SK-N-MC (cell line): ENCODE data around the gene BMS1.
"Not testable (repeated sequence)": the region's sequence is repeated elsewhere in the genome, so short reads cannot be mapped to it uniquely, and the experiment has no call there.

Source experiments
- DNase-seq: peaks from one replicate; pipeline ENCODE4 v3.0.0-alpha.2; 2011; ENCODE audit warnings: low read depth, low spot score
- H3K27ac ChIP-seq: fragments of 200-600 bp; sonication (generic); 2 replicates; pipeline ENCODE4 v1.5.1; 2016; ENCODE audit warnings: mixed run types
- H3K36me3 ChIP-seq: fragments of 200-600 bp; sonication (generic); 2 replicates; pipeline ENCODE4 v1.6.1; 2017; ENCODE audit warnings: antibody characterized with exemption, low read length, mixed read lengths; ENCODE audit not compliant: insufficient read depth
- H3K4me3 ChIP-seq: fragments of 200-600 bp; sonication (generic); 2 replicates; pipeline ENCODE4 v1.5.1; 2016
- H3K9ac ChIP-seq: fragments of 200-600 bp; sonication (generic); 2 replicates; pipeline ENCODE4 v1.8.0; 2017; ENCODE audit warnings: mixed run types, mixed read lengths; ENCODE audit not compliant: insufficient read length
- H3K9me3 ChIP-seq: fragments of 200-600 bp; sonication (generic); 2 replicates; pipeline ENCODE4 v1.6.1; 2017; ENCODE audit warnings: low read depth, mild to moderate bottlenecking, antibody characterized with exemption, low read length, moderate library complexity, mixed read lengths
- EZH2 ChIP-seq: fragments of 200-600 bp; sonication (generic); IDR thresholded peaks from one replicate; pipeline ENCODE4 v1.6.1; 2017; ENCODE audit warnings: antibody characterized with exemption
- FOXP2 ChIP-seq: optimal IDR thresholded peaks from 2 replicates; pipeline ENCODE3; 2011; ENCODE audit warnings: mild to moderate bottlenecking, moderate library complexity; ENCODE audit not compliant: insufficient read depth; ENCODE audit errors: extremely low read length, control extremely low read depth
- POLR2AphosphoS5 ChIP-seq: IDR thresholded peaks from 2 replicates; pipeline ENCODE4 v1.6.1; 2012; ENCODE audit warnings: mild to moderate bottlenecking, low read depth, low read length, borderline replicate concordance

BMS1 gene

DNA sequence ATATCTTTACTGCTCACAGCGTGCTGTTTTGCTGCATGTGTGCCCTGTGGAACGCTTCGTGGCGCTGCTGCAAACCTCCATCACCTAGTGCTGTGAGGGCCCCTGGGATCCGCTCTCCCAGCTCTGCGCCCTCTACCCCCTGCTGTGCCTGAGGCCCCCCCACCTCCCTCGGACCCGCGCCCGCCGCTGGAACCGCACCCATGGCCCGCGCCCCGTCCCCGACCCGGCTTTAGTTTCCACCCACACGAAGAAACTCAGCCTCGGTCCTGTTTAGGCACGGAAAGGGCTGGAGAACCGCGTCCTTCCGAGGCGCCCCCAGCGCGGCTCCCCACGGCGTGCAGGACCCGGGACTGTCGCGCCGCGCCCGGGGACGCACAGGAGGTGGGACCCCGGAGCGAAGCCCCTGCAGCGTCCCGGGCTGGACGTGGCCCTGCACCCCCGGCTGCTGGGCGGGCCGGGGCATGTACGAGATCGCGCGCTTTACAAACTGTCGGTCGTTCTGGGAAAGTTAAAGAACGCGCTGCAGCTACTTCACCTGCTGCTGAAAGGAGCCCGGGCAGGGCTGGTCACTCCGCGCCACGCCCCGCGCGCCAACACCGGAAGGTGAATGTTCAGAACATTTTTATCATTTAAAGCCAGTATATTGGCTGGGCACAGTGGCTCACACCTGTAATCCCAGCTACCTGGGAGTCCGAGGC lies 54.3 kb downstream of the BMS1 start:
- DNase-seq = no peak

GRCh38 chr10:42844810-42845209 lies 62.2 kb downstream of the BMS1 start:
- not testable (repeated sequence) for H3K36me3 ChIP-seq, H3K9me3 ChIP-seq, H3K4me3 ChIP-seq, DNase-seq, H3K27ac ChIP-seq, H3K9ac ChIP-seq

More for the DNA sequence above, 54.3 kb downstream of the BMS1 start:
- Histone ChIP-seq H3K9me3 (no peaks in the 10 kb centered on the region), H3K36me3 (no peaks in the 10 kb centered on the region), H3K4me3 (no peak overlapping the region), H3K9ac (no peak overlapping the region), H3K27ac (no peak overlapping the region)
- TF ChIP-seq POLR2AphosphoS5 (no peak), FOXP2 (no peak), EZH2 (no peak)

- not testable (repeated sequence) for H3K9me3 ChIP-seq, H3K36me3 ChIP-seq, DNase-seq, H3K27ac ChIP-seq, H3K9ac ChIP-seq, H3K4me3 ChIP-seq
These were observed 64.7 kb downstream of the BMS1 start for GRCh38 chr10:42847261-42847660.

DNA sequence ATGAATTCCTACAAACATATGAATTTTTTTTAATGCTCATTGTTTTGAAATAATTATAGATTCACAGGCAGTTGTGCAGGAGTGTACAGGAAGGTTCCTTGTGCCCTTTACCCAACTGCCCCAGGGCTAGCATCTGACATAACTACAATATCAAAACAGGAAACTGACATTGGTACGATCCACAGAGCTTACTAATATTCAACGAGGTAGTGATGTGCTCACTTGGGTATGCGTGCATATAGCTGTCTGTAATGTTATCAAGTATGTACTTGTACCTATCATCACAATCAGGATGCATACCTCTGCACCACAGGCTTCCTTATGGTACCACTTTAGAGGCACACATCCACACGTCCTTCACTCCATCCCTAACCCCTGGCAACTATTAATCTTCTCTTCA lies 68.3 kb downstream of the BMS1 start:
- no peak overlapping the region for H3K27ac ChIP-seq
- no peak overlapping the region for H3K9ac ChIP-seq
- H3K9me3 ChIP-seq = no peaks in the 10 kb centered on the region
- no peak for DNase-seq
- TF ChIP-seq FOXP2 (no peak), EZH2 (no peak), POLR2AphosphoS5 (no peak)
- no peaks in the 10 kb centered on the region for H3K36me3 ChIP-seq
- no peak overlapping the region for H3K4me3 ChIP-seq

DNA sequence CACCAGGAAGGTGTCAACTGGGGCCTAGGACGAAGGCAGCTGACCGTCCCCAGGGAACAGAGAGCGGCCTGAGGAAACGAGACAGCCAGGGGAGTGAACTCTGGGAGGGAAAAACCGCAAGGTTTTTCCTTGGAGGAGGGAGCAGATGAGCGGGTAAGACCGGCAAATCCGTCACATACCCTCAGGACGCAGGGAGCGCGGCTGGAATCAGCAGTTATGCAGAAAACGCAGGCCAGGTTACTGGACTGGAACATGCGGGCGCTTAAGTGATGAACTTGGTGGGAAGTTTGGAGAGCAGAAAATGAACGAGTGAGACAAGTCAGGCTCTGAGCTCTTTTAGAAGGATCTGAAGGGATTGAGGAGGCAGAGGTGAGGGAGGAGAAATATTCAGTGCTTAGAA lies 76.7 kb downstream of the BMS1 start:
- no peak for TF ChIP-seq POLR2AphosphoS5
- TF ChIP-seq FOXP2 = no peak
- TF ChIP-seq EZH2 = no peak
- Histone ChIP-seq H3K4me3 (no peak overlapping the region), H3K27ac (no peak overlapping the region), H3K9ac (no peak overlapping the region), H3K36me3 (no peaks in the 10 kb centered on the region), H3K9me3 (no peaks in the 10 kb centered on the region)
- DNase-seq = no peak

- H3K36me3 ChIP-seq, H3K9me3 ChIP-seq, DNase-seq, H3K9ac ChIP-seq, H3K27ac ChIP-seq, H3K4me3 ChIP-seq: not testable (repeated sequence)
These were observed 77.4 kb downstream of the BMS1 start for GRCh38 chr10:42860016-42860415.

DNA sequence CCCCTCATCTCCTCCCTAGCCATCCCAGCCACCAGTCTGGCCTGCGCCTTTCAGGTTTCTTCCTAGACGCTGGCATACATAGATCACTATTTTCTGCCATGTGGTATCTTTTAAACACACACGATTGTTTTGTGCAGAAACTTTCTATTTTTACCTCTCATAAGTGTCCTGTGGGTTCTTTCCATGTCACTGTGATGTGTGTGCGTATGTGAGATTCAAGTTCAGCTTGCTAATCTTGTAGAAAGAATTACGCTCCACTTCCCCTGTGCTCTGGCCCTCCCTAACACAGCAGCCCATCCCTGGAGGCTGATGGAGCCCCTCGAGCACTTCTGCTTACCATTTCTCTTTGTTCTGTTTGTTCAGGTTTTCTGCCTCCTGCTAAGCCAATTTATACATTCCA lies 80.2 kb downstream of the BMS1 start:
- not testable (repeated sequence) for H3K27ac ChIP-seq, H3K36me3 ChIP-seq, H3K4me3 ChIP-seq, DNase-seq, H3K9ac ChIP-seq, H3K9me3 ChIP-seq

GRCh38 chr10:42864575-42864974 lies 82.0 kb downstream of the BMS1 start:
- no peak for DNase-seq
- TF ChIP-seq FOXP2 (no peak), EZH2 (no peak), POLR2AphosphoS5 (no peak)
- H3K27ac ChIP-seq = no peak overlapping the region
- no peaks in the 10 kb centered on the region for H3K36me3 ChIP-seq
- no peak overlapping the region for H3K4me3 ChIP-seq
- H3K9me3 ChIP-seq = no peaks in the 10 kb centered on the region
- H3K9ac ChIP-seq = no peak overlapping the region

- no peak overlapping the region for H3K9ac ChIP-seq
- DNase-seq = no peak
- no peaks in the 10 kb centered on the region for H3K9me3 ChIP-seq
- no peak overlapping the region for H3K27ac ChIP-seq
- H3K36me3 ChIP-seq = no peaks in the 10 kb centered on the region
- H3K4me3 ChIP-seq = no peak overlapping the region
- no peak for TF ChIP-seq EZH2
These were observed 83.1 kb downstream of the BMS1 start for GRCh38 chr10:42865716-42866114.
